IMR-90 (cell line): Measurements from ENCODE around the gene ZG16B. TPM values are rescaled to one million over a fixed set of nuclear protein-coding genes. Genes with fewer than 3 reads are reported as not detected.

Experiments
- ATAC-seq: fragments of 200-7000 bp; cut with Tn5 transposase; 2 replicates; pipeline ENCODE4 v1.9.1; 2020; ENCODE audit warnings: low read depth, mild to moderate bottlenecking, moderate library complexity
- BruUV-seq: library from RNA; stranded (reverse); fragments of 400-500 nt; replicated peaks from 2 replicates; lab custom pipeline; 2021; lab: Mats Ljungman, UMichigan
- CTCF ChIA-PET: fragments of 300-600 bp; formaldehyde crosslinking; extraction: SDS; loops from one replicate; lab custom pipeline; 2021; ENCODE audit warnings: antibody characterized with exemption; lab: Yijun Ruan, JAX
- POLR2A ChIA-PET: fragments of 300-600 bp; sonication (Branson Sonifier 250); formaldehyde crosslinking; loops from one replicate; lab custom pipeline; 2022; ENCODE audit warnings: antibody characterized with exemption; ENCODE audit not compliant: unreplicated experiment; lab: Charles Lee
- DNase-seq: peaks from one replicate; pipeline ENCODE4 v3.0.0; 2013
- H2AFZ ChIP-seq: replicated peaks from 2 replicates; pipeline ENCODE3; 2013; ENCODE audit warnings: low read length, mild to moderate bottlenecking; ENCODE audit not compliant: poor library complexity
- H2AK5ac ChIP-seq: 2 replicates; pipeline ENCODE4 v1.6.1; 2013; ENCODE audit warnings: low read depth, low read length, inconsistent platforms
- H2AK9ac ChIP-seq: replicated peaks from 2 replicates; pipeline ENCODE3; 2013; ENCODE audit warnings: mild to moderate bottlenecking, low read depth, low read length, moderate library complexity; ENCODE audit not compliant: poor library complexity
- H2BK120ac ChIP-seq: 2 replicates; pipeline ENCODE4 v1.6.1; 2013; ENCODE audit warnings: low read depth, low read length, inconsistent platforms
- H2BK15ac ChIP-seq: 3 replicates; pipeline ENCODE4 v1.6.1; 2013; ENCODE audit warnings: low read depth, low read length, inconsistent platforms
- H2BK20ac ChIP-seq: 2 replicates; pipeline ENCODE4 v1.6.1; 2013; ENCODE audit warnings: low read depth, mild to moderate bottlenecking, inconsistent platforms, low read length, moderate library complexity
- H2BK5ac ChIP-seq: 2 replicates; pipeline ENCODE4 v1.6.1; 2013; ENCODE audit warnings: mild to moderate bottlenecking, low read depth, low read length, inconsistent platforms; ENCODE audit not compliant: poor library complexity, severe bottlenecking
- H3K14ac ChIP-seq: replicated peaks from 2 replicates; pipeline ENCODE4 v1.6.1; 2013; ENCODE audit warnings: low read depth, low read length, inconsistent platforms
- H3K18ac ChIP-seq: 2 replicates; pipeline ENCODE4 v1.6.1; 2013; ENCODE audit warnings: low read depth, low read length, control low read depth
- H3K23ac ChIP-seq: 2 replicates; pipeline ENCODE4 v1.6.1; 2013; ENCODE audit warnings: low read depth, low read length, inconsistent platforms
- H3K27ac ChIP-seq: 2 replicates; pipeline ENCODE4 v1.5.1; 2013; ENCODE audit warnings: mild to moderate bottlenecking, control low read depth, low read length; ENCODE audit not compliant: insufficient read depth
- H3K27me3 ChIP-seq: 2 replicates; pipeline ENCODE4 v1.6.1; 2013; ENCODE audit warnings: low read length; ENCODE audit not compliant: control insufficient read depth, insufficient read depth
- H3K36me3 ChIP-seq: 2 replicates; pipeline ENCODE4 v1.6.1; 2013; ENCODE audit warnings: low read length, mixed read lengths; ENCODE audit not compliant: control insufficient read depth, insufficient read depth
- H3K4ac ChIP-seq: 2 replicates; pipeline ENCODE4 v1.6.1; 2013; ENCODE audit warnings: low read depth, low read length, inconsistent platforms
- H3K4me1 ChIP-seq: 2 replicates; pipeline ENCODE4 v1.6.1; 2013; ENCODE audit warnings: low read length, mixed read lengths; ENCODE audit not compliant: control insufficient read depth, insufficient read depth
- H3K4me2 ChIP-seq: 2 replicates; pipeline ENCODE4 v1.6.1; 2013; ENCODE audit warnings: low read depth, mild to moderate bottlenecking, control low read depth, low read length, moderate library complexity
- H3K4me3 ChIP-seq: 2 replicates; pipeline ENCODE4 v1.5.1; 2013; ENCODE audit warnings: low read depth, mild to moderate bottlenecking, control low read depth, low read length, moderate library complexity; ENCODE audit not compliant: insufficient read depth
- H3K56ac ChIP-seq: 2 replicates; pipeline ENCODE4 v1.6.1; 2013; ENCODE audit warnings: low read length, inconsistent platforms; ENCODE audit not compliant: insufficient read depth; ENCODE audit errors: extremely low read depth
- H3K79me1 ChIP-seq, 2 experiments: 2 replicates each; pipeline ENCODE4 v1.6.1; 2013; ENCODE audit warnings: low read length in 2 of 2, inconsistent platforms in 1 of 2, low read depth in 1 of 2
- H3K9ac ChIP-seq: 2 replicates; pipeline ENCODE4 v1.6.1; 2013; ENCODE audit warnings: low read depth, low read length, control low read depth
- H3K9me1 ChIP-seq: 2 replicates; pipeline ENCODE4 v1.6.1; 2013; ENCODE audit warnings: low read length, inconsistent platforms; ENCODE audit not compliant: insufficient read depth
- H3K9me3 ChIP-seq: 2 replicates; pipeline ENCODE4 v1.6.1; 2013; ENCODE audit warnings: low read length; ENCODE audit not compliant: control insufficient read depth, insufficient read depth
- H4K20me1 ChIP-seq: 2 replicates; pipeline ENCODE4 v1.6.1; 2013; ENCODE audit warnings: low read length, inconsistent platforms; ENCODE audit not compliant: insufficient read depth
- H4K5ac ChIP-seq: 2 replicates; pipeline ENCODE4 v1.6.1; 2013; ENCODE audit warnings: mild to moderate bottlenecking, low read depth, low read length, control low read depth
- H4K8ac ChIP-seq, 2 experiments: 2 replicates each; pipeline ENCODE4 v1.6.1; 2013; ENCODE audit warnings: low read depth in 2 of 2, low read length in 2 of 2, control low read depth in 1 of 2, inconsistent platforms in 1 of 2
- H4K91ac ChIP-seq: 2 replicates; pipeline ENCODE4 v1.6.1; 2013; ENCODE audit warnings: low read depth, low read length, inconsistent platforms; ENCODE audit not compliant: insufficient read depth
- CEBPB ChIP-seq: IDR thresholded peaks from 2 replicates; pipeline ENCODE4 v1.6.1; 2012; ENCODE audit warnings: low read depth, low read length, improper control_type of control experiment
- CHD1 ChIP-seq: IDR thresholded peaks from 2 replicates; pipeline ENCODE4 v1.6.1; 2012; ENCODE audit warnings: low read depth, low read length, improper control_type of control experiment
- MAFK ChIP-seq: IDR thresholded peaks from 2 replicates; pipeline ENCODE4 v1.6.1; 2012; ENCODE audit warnings: low read depth, low read length, improper control_type of control experiment
- MAZ ChIP-seq: IDR thresholded peaks from 2 replicates; pipeline ENCODE4 v1.6.1; 2012; ENCODE audit warnings: low read depth, mild to moderate bottlenecking, low read length, improper control_type of control experiment, moderate library complexity, borderline replicate concordance
- MXI1 ChIP-seq: IDR thresholded peaks from 2 replicates; pipeline ENCODE4 v1.6.1; 2012; ENCODE audit warnings: low read depth, mild to moderate bottlenecking, low read length, moderate library complexity, borderline replicate concordance
- POLR2A ChIP-seq: IDR thresholded peaks from 2 replicates; pipeline ENCODE4 v1.6.1; 2012; ENCODE audit warnings: mild to moderate bottlenecking, low read depth, low read length
- SMC3 ChIP-seq: fragments of 150-350 bp; IDR thresholded peaks from 2 replicates; pipeline ENCODE4 v1.6.1; 2016; ENCODE audit warnings: low read depth, mild to moderate bottlenecking, antibody characterized with exemption, low read length, moderate library complexity
- WGBS, 2 experiments: methylation state at CpG; one replicate each; pipeline versions ENCODE4 v1.1.5 to v1.1.7; 2013; ENCODE audit warnings: missing lambda C conversion rate in 2 of 2; ENCODE audit not compliant: insufficient read length in 1 of 2; ENCODE audit errors: extremely low coverage in 2 of 2; 5-methylcytosine and 5-hydroxymethylcytosine counted together
- dilution Hi-C: fragments of 300-500 bp; cut with HindIII; formaldehyde crosslinking; loops from one replicate; pipeline ENCODE4 v1.14.3; 2018; ENCODE audit warnings: low sequenced_read_pairs; ENCODE audit not compliant: unreplicated experiment
- in situ Hi-C: fragments of 300-500 bp; cut with MboI; formaldehyde crosslinking; loops from 3 replicates; pipeline ENCODE4 v1.14.3; 2019; ENCODE audit warnings: low sequenced_read_pairs, inconsistent platforms, mixed read lengths
- intact Hi-C: fragments of 100-400 bp; cut with micrococcal nuclease; formaldehyde crosslinking; loops from 2 replicates; pipeline ENCODE4 v1.10.0; 2022
- polyA plus RNA-seq, 3 experiments: library from polyadenylated mRNA; depleted of rRNA; stranded (reverse); fragments of >200 nt; gene quantifications; 2 replicates each; pipeline ENCODE4 v1.2.3, GENCODE V29; 2012; ENCODE audit warnings: low replicate concordance in 1 of 3
- total RNA-seq: library from RNA; depleted of rRNA; stranded (reverse); fragments of >200 nt; gene quantifications from 2 replicates; pipeline ENCODE4 v1.2.3, GENCODE V29; 2012
- TF ChIP-seq, protein P1 (sequence below): fragments of 150-350 bp; IDR thresholded peaks from 2 replicates; pipeline ENCODE4 v1.6.1; 2016; ENCODE audit warnings: low read depth, mild to moderate bottlenecking, low read length, moderate library complexity, borderline replicate concordance
- TF ChIP-seq, protein P2 (sequence below): conservative IDR thresholded peaks from 2 replicates; pipeline ENCODE4 v1.5.1; 2012; ENCODE audit warnings: mild to moderate bottlenecking, low read depth, low read length, improper control_type of control experiment
- TF ChIP-seq, protein P3 (sequence below): fragments of 150-350 bp; IDR thresholded peaks from 2 replicates; pipeline ENCODE4 v1.6.1; 2017; ENCODE audit warnings: mild to moderate bottlenecking, antibody characterized with exemption, low read length, low read depth

ZG16B gene
- total and polyA plus RNA-seq, 2 of the 4 experiments (the other 2 are of a cell fraction), result 0.54 to 0.65 TPM

DNA sequence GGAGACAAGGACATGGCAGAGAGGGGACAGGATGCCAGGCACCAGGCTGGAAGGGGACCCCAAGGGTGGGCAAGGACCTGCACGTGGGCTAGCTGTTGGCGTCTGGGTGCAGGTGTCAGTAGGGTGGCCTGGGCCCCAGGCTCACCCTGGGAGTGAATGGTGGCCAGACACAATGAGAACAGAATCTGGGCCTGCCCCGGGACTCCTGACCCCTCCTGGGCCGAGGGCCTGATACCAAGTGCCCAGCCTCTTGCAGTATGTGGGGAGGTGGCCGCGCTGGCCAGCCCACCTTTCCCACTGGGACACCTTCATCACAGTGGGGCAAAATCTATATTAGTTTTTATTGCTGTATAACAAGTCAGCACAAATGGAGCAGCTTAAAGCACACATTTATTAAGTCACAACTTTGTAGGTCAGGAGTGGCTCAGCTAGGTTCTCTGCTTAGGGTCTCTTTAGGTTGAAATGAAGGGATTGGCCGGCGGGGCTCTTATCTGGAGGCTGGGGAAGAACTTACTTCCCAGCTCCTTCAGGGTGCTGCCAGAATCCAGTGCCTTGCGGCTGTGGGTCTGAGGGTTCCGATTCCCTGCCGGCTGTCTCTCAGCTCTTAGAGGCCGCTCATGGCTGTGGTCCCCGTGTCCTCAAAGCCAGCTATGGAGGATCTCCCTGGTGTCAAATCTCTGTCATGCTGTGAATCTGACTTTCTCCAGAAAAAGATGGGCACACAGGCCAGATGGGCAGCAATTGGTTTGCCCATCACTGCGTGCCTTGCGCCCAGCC is 46.3 kb upstream of the ZG16B start:
- Histone ChIP-seq H3K4me1 (no peaks in the 10 kb centered on the region), H3K9me1 (peaks cover 2% of the 10 kb centered on the region), H3K14ac (no peak overlapping the region), H2AK5ac (no peak overlapping the region), H2BK120ac (no peak overlapping the region), H2BK5ac (no peak overlapping the region), H3K36me3 (no peaks in the 10 kb centered on the region), H2AFZ (no peak overlapping the region), H3K4me2 (no peak overlapping the region), H3K56ac (no peak overlapping the region), H2BK15ac (no peak overlapping the region), H3K23ac (no peak overlapping the region), H3K4me3 (no peak overlapping the region), H2BK20ac (no peak overlapping the region), H3K18ac (no peak overlapping the region), H3K27ac (no peak overlapping the region), H4K5ac (no peak overlapping the region), H4K20me1 (no peaks in the 10 kb centered on the region), H3K4ac (no peak overlapping the region), H4K91ac (no peak overlapping the region), H3K27me3 (peaks cover 48% of the 10 kb centered on the region), H2AK9ac (no peak overlapping the region), H4K8ac (no peak overlapping the region), H3K9ac (no peak overlapping the region), H3K79me1 (peaks cover 2 to 7% of the 10 kb centered on the region in 2 experiments; a peak in 3 of 4 replicates), H3K9me3 (no peaks in the 10 kb centered on the region)
- ChIA-PET CTCF (no interaction called here), POLR2A (no interaction called here)
- ATAC-seq (no peak), DNase-seq (no peak)
- intact Hi-C loops (no loop called here), in situ Hi-C loops (no loop called here), dilution Hi-C loops (no loop called here)
- no TSS peak for BruUV-seq
- TF ChIP-seq SMC3 (no peak), CHD1 (no peak), MAZ (no peak), CEBPB (no peak), POLR2A (no peak), MXI1 (no peak), MAFK (no peak)
- TF ChIP-seq, protein P1, sequence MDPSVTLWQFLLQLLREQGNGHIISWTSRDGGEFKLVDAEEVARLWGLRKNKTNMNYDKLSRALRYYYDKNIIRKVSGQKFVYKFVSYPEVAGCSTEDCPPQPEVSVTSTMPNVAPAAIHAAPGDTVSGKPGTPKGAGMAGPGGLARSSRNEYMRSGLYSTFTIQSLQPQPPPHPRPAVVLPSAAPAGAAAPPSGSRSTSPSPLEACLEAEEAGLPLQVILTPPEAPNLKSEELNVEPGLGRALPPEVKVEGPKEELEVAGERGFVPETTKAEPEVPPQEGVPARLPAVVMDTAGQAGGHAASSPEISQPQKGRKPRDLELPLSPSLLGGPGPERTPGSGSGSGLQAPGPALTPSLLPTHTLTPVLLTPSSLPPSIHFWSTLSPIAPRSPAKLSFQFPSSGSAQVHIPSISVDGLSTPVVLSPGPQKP, result no peak
- TF ChIP-seq, protein P2, sequence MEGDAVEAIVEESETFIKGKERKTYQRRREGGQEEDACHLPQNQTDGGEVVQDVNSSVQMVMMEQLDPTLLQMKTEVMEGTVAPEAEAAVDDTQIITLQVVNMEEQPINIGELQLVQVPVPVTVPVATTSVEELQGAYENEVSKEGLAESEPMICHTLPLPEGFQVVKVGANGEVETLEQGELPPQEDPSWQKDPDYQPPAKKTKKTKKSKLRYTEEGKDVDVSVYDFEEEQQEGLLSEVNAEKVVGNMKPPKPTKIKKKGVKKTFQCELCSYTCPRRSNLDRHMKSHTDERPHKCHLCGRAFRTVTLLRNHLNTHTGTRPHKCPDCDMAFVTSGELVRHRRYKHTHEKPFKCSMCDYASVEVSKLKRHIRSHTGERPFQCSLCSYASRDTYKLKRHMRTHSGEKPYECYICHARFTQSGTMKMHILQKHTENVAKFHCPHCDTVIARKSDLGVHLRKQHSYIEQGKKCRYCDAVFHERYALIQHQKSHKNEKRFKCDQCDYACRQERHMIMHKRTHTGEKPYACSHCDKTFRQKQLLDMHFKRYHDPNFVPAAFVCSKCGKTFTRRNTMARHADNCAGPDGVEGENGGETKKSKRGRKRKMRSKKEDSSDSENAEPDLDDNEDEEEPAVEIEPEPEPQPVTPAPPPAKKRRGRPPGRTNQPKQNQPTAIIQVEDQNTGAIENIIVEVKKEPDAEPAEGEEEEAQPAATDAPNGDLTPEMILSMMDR, result no peak
- TF ChIP-seq, protein P3, sequence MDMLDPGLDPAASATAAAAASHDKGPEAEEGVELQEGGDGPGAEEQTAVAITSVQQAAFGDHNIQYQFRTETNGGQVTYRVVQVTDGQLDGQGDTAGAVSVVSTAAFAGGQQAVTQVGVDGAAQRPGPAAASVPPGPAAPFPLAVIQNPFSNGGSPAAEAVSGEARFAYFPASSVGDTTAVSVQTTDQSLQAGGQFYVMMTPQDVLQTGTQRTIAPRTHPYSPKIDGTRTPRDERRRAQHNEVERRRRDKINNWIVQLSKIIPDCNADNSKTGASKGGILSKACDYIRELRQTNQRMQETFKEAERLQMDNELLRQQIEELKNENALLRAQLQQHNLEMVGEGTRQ, result no peak
- WGBS, 2 experiments, result 68% methylated on average over 8 of the region's 15 CpGs; no CpG with 5 or more reads in 1 of the 2 experiments
